Gastroesophageal sphincter (tissue), 3 donors: Measurements from ENCODE around the gene GGTA1.

Experiments
- CTCF ChIP-seq, 4 experiments: fragments of 200-600 bp in 2 of 4; fragments of 450-650 bp in 2 of 4; sonication (generic) in 1 of 4; IDR thresholded peaks; one replicate each; pipeline ENCODE4 v1.5.1; 2017 to 2019; ENCODE audit warnings: antibody characterized with exemption in 4 of 4, mild to moderate bottlenecking in 2 of 4, moderate library complexity in 2 of 4
- EP300 ChIP-seq: sonication (generic); formaldehyde crosslinking; IDR thresholded peaks from one replicate; pipeline ENCODE4 v1.6.1; 2017; ENCODE audit warnings: antibody characterized with exemption, mild to moderate bottlenecking
- POLR2A ChIP-seq, 2 donors: fragments of 450-650 bp; IDR thresholded peaks; one replicate each; pipeline ENCODE4 v1.6.1; 2017; ENCODE audit warnings: antibody characterized with exemption in 2 of 2, mild to moderate bottlenecking in 2 of 2, moderate library complexity in 1 of 2
- POLR2AphosphoS5 ChIP-seq: sonication (generic); formaldehyde crosslinking; IDR thresholded peaks from one replicate; pipeline ENCODE4 v1.6.1; 2017; ENCODE audit warnings: antibody characterized with exemption

DNA sequence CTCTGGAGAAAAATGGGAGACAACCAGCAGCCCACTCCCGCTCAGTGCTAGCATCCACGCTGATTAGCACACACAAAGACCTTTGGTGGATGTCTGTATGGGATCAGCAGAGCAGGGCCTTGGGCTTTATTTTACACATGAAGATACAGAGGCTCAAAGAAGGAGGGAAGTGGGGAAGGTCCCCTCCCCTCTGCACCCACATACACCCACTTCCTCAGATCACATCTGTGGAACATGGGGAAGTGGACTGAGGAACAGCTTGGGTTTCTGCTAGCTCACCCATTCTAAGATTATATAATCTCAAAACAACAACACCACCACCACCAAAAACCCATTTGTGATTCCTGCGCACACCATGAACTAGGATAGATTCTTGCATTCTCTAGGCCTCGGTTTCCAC, 14.0 kb downstream of the GGTA1 start:
- no peak for TF ChIP-seq CTCF (IDR thresholded peaks at IDR 0.05)
- no peak for TF ChIP-seq EP300
- no peak for TF ChIP-seq POLR2A (IDR thresholded peaks at IDR 0.05)
- no peak for TF ChIP-seq POLR2AphosphoS5
